Measurements from ENCODE around the gene ACADL. TPM values are rescaled to one million over a fixed set of nuclear protein-coding genes. Genes with fewer than 3 reads are reported as not detected.

Gene ACADL
- total and polyA plus RNA-seq, 4 donors = 12.1 to 50.3 (median 29.6) TPM

DNA sequence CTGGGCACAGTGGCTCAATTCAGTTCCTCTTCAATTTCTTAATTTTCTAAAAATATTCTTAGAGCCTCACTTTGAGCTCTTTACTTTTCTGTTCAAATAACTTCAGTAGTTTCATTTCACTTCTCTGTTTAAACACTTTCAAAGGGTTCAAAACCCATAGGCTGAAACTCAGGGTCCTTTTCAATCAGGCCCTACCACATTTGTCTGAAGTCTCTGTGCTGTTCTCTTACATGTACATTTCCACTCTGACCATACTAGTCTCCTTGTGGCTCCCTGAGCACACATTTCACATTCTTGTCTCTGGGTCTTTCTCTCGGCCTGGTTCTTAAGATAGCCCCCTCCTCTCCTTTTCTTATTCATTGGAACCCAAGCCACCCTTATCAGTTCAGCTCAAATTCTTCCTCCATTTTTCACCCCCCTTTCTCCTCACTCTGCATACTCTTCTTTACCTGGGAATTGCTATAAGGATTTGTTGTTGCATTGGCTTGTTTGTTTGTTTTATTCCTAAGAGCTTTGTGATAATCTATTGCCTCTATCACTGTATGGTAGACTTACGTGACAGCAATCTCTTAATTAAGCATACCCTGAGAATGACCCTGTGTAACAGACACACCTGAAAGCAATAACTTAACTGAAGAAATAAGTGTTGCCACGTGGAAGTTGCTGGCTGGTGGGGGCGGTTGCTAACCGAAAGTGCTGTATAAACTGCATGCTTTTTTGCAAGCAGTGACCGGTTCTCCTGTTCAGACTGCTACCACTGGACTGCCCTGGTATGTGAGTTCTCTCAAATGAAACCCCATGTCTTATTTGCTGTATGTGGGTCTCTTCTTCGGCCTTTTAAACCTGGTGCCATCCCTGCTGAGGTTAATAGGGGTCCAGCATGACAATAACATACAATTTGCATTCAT lies 27.7 kb upstream of the ACADL start:
- no peaks in the 10 kb centered on the region for H3K4me1 ChIP-seq (ENCODE audit: control insufficient read depth in 1 of 2, insufficient read depth in 2 of 2, low read length in 2 of 2)
- H3K27ac ChIP-seq (ENCODE audit: low read depth in 1 of 2, low read length in 2 of 2) = no peak overlapping the region
- H3K36me3 ChIP-seq (ENCODE audit: control insufficient read depth in 1 of 2, insufficient read depth in 2 of 2, low read length in 1 of 2) = no peaks in the 10 kb centered on the region
- 91 to 96% methylated on average over 7 of the region's 7 CpGs for WGBS, 2 donors
- no peak overlapping the region for H3K4me3 ChIP-seq (ENCODE audit: low read length in 2 of 2)
- ATAC-seq (ENCODE audit: low FRiP score) (no peak), DNase-seq (no peak)
- H3K27me3 ChIP-seq (ENCODE audit: control insufficient read depth in 1 of 2, insufficient read depth in 2 of 2, low read length in 1 of 2) = no peaks in the 10 kb centered on the region
- no peaks in the 10 kb centered on the region for H3K9me3 ChIP-seq (ENCODE audit: control insufficient read depth, low read length)
- intact Hi-C loops (cut with DNase I) = no loop called here

GRCh38 chr2:210250622-210251021 lies 25.4 kb upstream of the ACADL start:
- Histone ChIP-seq H3K27ac (ENCODE audit: low read depth in 1 of 2, low read length in 2 of 2) (no peak overlapping the region), H3K4me1 (ENCODE audit: control insufficient read depth in 1 of 2, insufficient read depth in 2 of 2, low read length in 2 of 2) (no peaks in the 10 kb centered on the region), H3K4me3 (ENCODE audit: low read length in 2 of 2) (no peak overlapping the region), H3K27me3 (ENCODE audit: control insufficient read depth in 1 of 2, insufficient read depth in 2 of 2, low read length in 1 of 2) (no peaks in the 10 kb centered on the region), H3K36me3 (ENCODE audit: control insufficient read depth in 1 of 2, insufficient read depth in 2 of 2, low read length in 1 of 2) (no peaks in the 10 kb centered on the region), H3K9me3 (ENCODE audit: control insufficient read depth, low read length) (no peaks in the 10 kb centered on the region)
- no peak for DNase-seq
- intact Hi-C loops (cut with DNase I) = no loop called here
- ATAC-seq (ENCODE audit: low FRiP score) = no peak
- 0 to 4% methylated on average over 1 of the region's 1 CpG for WGBS, 2 donors

- Histone ChIP-seq H3K36me3 (ENCODE audit: control insufficient read depth in 1 of 2, insufficient read depth in 2 of 2, low read length in 1 of 2) (no peaks in the 10 kb centered on the region), H3K9me3 (ENCODE audit: control insufficient read depth, low read length) (no peaks in the 10 kb centered on the region), H3K4me1 (ENCODE audit: control insufficient read depth in 1 of 2, insufficient read depth in 2 of 2, low read length in 2 of 2) (peaks cover 0 to 11% of the 10 kb centered on the region in 2 donors), H3K27me3 (ENCODE audit: control insufficient read depth in 1 of 2, insufficient read depth in 2 of 2, low read length in 1 of 2) (no peaks in the 10 kb centered on the region), H3K27ac (ENCODE audit: low read depth in 1 of 2, low read length in 2 of 2) (peak overlapping the region in 1 of 2 donors; percentile 51), H3K4me3 (ENCODE audit: low read length in 2 of 2) (no peak overlapping the region)
- ATAC-seq (ENCODE audit: low FRiP score) (peak; percentile 80), DNase-seq (peak; percentile 71 to 83)
- intact Hi-C loops (cut with DNase I) = no loop called here
- 34 to 41% methylated on average over 3 of the region's 3 CpGs for WGBS, 2 donors
Measured at GRCh38 chr2:210233487-210233886, 8.2 kb upstream of the ACADL start.

DNA sequence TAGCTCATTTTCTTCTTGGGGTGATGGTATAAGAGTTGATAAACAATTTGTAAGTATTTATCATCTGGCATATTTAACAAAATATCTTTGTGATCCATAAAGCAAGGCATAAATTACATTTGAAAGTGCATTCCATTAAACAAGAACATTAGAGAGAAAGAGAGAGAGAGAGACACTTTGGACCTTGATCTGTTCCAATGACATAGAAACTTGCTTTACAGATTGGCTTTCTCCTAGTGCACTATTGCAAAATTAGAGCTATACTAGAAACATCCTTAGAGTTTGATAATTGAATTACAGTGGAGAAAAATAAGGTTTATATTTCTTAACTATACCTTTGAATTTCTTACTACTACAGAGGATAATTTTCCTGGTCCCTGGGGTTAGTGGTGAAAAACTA lies 5.7 kb upstream of the ACADL start:
- no peak overlapping the region for H3K27ac ChIP-seq (ENCODE audit: low read depth in 1 of 2, low read length in 2 of 2)
- peaks cover 0 to 11% of the 10 kb centered on the region in 2 donors for H3K4me1 ChIP-seq (ENCODE audit: control insufficient read depth in 1 of 2, insufficient read depth in 2 of 2, low read length in 2 of 2)

GRCh38 chr2:210230518-210230917 lies 5.3 kb upstream of the ACADL start:
- intact Hi-C loops (cut with DNase I) = no loop called here
- WGBS, 2 donors = 91 to 93% methylated on average over 2 of the region's 2 CpGs
- peaks cover 0 to 11% of the 10 kb centered on the region in 2 donors for H3K4me1 ChIP-seq (ENCODE audit: control insufficient read depth in 1 of 2, insufficient read depth in 2 of 2, low read length in 2 of 2)
- H3K27me3 ChIP-seq (ENCODE audit: control insufficient read depth in 1 of 2, insufficient read depth in 2 of 2, low read length in 1 of 2) = no peaks in the 10 kb centered on the region
- H3K27ac ChIP-seq (ENCODE audit: low read depth in 1 of 2, low read length in 2 of 2) = no peak overlapping the region
- H3K36me3 ChIP-seq (ENCODE audit: control insufficient read depth in 1 of 2, insufficient read depth in 2 of 2, low read length in 1 of 2) = no peaks in the 10 kb centered on the region
- DNase-seq = no peak
- no peak overlapping the region for H3K4me3 ChIP-seq (ENCODE audit: low read length in 2 of 2)
- no peak for ATAC-seq (ENCODE audit: low FRiP score)
- no peaks in the 10 kb centered on the region for H3K9me3 ChIP-seq (ENCODE audit: control insufficient read depth, low read length)

More for the DNA sequence above, 5.7 kb upstream of the ACADL start:
- H3K36me3 ChIP-seq (ENCODE audit: control insufficient read depth in 1 of 2, insufficient read depth in 2 of 2, low read length in 1 of 2) = no peaks in the 10 kb centered on the region
- DNase-seq (no peak), ATAC-seq (ENCODE audit: low FRiP score) (no peak)
- intact Hi-C loops (cut with DNase I) = no loop called here
- H3K9me3 ChIP-seq (ENCODE audit: control insufficient read depth, low read length) = no peaks in the 10 kb centered on the region
- no peak overlapping the region for H3K4me3 ChIP-seq (ENCODE audit: low read length in 2 of 2)
- H3K27me3 ChIP-seq (ENCODE audit: control insufficient read depth in 1 of 2, insufficient read depth in 2 of 2, low read length in 1 of 2) = no peaks in the 10 kb centered on the region

DNA sequence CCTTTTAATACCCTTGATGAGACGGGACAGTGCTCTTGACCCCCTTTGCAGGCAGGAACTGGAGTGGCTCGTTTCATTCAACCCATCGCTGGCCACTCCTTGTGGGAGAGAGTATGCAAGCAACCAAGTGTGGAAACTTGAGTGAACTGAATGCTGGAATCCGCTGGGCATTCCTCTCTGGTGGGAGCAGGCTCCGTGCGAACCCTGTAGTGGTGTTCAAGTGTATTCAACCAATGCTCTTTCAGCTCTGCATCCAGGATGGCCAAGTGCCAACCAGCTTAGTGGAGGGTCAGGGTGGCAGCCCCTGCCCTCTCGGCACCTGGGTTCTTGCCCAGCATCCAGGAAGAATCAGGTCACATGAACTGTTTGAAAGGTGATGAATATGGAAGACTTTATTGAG lies 3.3 kb upstream of the ACADL start:
- 96 to 99% methylated on average over 7 of the region's 7 CpGs for WGBS, 2 donors

GRCh38 chr2:210227290-210228088 lies 2.2 kb upstream of the ACADL start:
- intact Hi-C loops (cut with DNase I) = loop anchor here (5.0 to 10.0 kb wide), 2 partner anchors 247 to 250 kb away; partner anchors contain the start of gene LANCL1 (in 2 of the 2)
- 95 to 98% methylated on average over 4 of the region's 4 CpGs for WGBS, 2 donors

More for the DNA sequence above, 3.3 kb upstream of the ACADL start:
- intact Hi-C loops (cut with DNase I) = loop anchor here (5.0 to 10.0 kb wide), 2 partner anchors 246 to 249 kb away; partner anchors contain the start of gene LANCL1 (in 2 of the 2)
- H3K4me3 ChIP-seq (ENCODE audit: low read length in 2 of 2) = no peak overlapping the region
- no peak overlapping the region for H3K27ac ChIP-seq (ENCODE audit: low read depth in 1 of 2, low read length in 2 of 2)
- peaks cover 0 to 5% of the 10 kb centered on the region in 2 donors for H3K4me1 ChIP-seq (ENCODE audit: control insufficient read depth in 1 of 2, insufficient read depth in 2 of 2, low read length in 2 of 2)
- H3K27me3 ChIP-seq (ENCODE audit: control insufficient read depth in 1 of 2, insufficient read depth in 2 of 2, low read length in 1 of 2) = no peaks in the 10 kb centered on the region
- H3K9me3 ChIP-seq (ENCODE audit: control insufficient read depth, low read length) = no peaks in the 10 kb centered on the region
- no peaks in the 10 kb centered on the region for H3K36me3 ChIP-seq (ENCODE audit: control insufficient read depth in 1 of 2, insufficient read depth in 2 of 2, low read length in 1 of 2)
- ATAC-seq (ENCODE audit: low FRiP score) = no peak
- DNase-seq = no peak

DNA sequence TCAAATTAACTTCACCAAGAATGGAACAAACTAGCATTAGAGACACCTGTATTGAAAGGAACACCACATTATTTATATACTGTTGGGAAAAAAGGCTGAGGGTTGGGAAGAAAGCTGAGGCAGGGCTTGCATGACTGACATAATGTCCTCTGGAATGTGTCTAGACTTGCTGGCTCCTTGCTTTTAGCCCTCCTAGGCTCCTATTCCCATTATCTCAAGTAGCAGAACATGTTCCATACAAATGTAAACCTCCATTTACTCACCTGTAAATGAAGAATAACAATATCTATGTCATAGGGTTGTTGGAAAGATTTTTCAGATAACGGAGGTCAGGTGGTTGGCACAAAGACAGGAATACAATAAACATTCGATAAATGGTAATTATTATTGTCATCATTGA lies 976 bp upstream of the ACADL start:
- ATAC-seq (ENCODE audit: low FRiP score) = no peak
- Histone ChIP-seq H3K36me3 (ENCODE audit: control insufficient read depth in 1 of 2, insufficient read depth in 2 of 2, low read length in 1 of 2) (no peaks in the 10 kb centered on the region), H3K4me3 (ENCODE audit: low read length in 2 of 2) (peak overlapping the region in 1 of 2 donors; percentile 64), H3K9me3 (ENCODE audit: control insufficient read depth, low read length) (no peaks in the 10 kb centered on the region), H3K4me1 (ENCODE audit: control insufficient read depth in 1 of 2, insufficient read depth in 2 of 2, low read length in 2 of 2) (peaks cover 0 to 6% of the 10 kb centered on the region in 2 donors), H3K27ac (ENCODE audit: low read depth in 1 of 2, low read length in 2 of 2) (no peak overlapping the region), H3K27me3 (ENCODE audit: control insufficient read depth in 1 of 2, insufficient read depth in 2 of 2, low read length in 1 of 2) (no peaks in the 10 kb centered on the region)
- intact Hi-C loops (cut with DNase I) = loop anchor here (5.0 to 10.0 kb wide), 2 partner anchors 249 to 251 kb away; partner anchors contain the start of gene LANCL1 (in 2 of the 2)
- WGBS, 2 donors = 33 to 44% methylated on average over 2 of the region's 2 CpGs
- no peak for DNase-seq

More at GRCh38 chr2:210227290-210228088, 2.2 kb upstream of the ACADL start:
- Histone ChIP-seq H3K27me3 (ENCODE audit: control insufficient read depth in 1 of 2, insufficient read depth in 2 of 2, low read length in 1 of 2) (no peaks in the 10 kb centered on the region), H3K4me3 (ENCODE audit: low read length in 2 of 2) (no peak overlapping the region), H3K36me3 (ENCODE audit: control insufficient read depth in 1 of 2, insufficient read depth in 2 of 2, low read length in 1 of 2) (no peaks in the 10 kb centered on the region), H3K4me1 (ENCODE audit: control insufficient read depth in 1 of 2, insufficient read depth in 2 of 2, low read length in 2 of 2) (peaks cover 1 to 3% of the 10 kb centered on the region in 2 donors), H3K9me3 (ENCODE audit: control insufficient read depth, low read length) (no peaks in the 10 kb centered on the region), H3K27ac (ENCODE audit: low read depth in 1 of 2, low read length in 2 of 2) (no peak overlapping the region)
- DNase-seq (no peak), ATAC-seq (ENCODE audit: low FRiP score) (no peak)

Data from aorta (tissue), 5 donors.